ENCODE results near the gene HPCAL1.

The HPCAL1 gene

GRCh38 chr2:10343191-10343590, 40.5 kb downstream of the HPCAL1 start:
- Histone ChIP-seq H3K4me1 (ENCODE audit: control insufficient read depth in 1 of 2, insufficient read depth in 2 of 2, low read length in 2 of 2) (peaks cover 18 to 19% of the 10 kb centered on the region in 2 donors), H3K27me3 (ENCODE audit: control insufficient read depth in 1 of 2, insufficient read depth in 2 of 2, low read length in 2 of 2) (no peaks in the 10 kb centered on the region), H3K36me3 (ENCODE audit: control insufficient read depth in 1 of 2, insufficient read depth in 2 of 2, low read length in 2 of 2) (no peaks in the 10 kb centered on the region), H3K9me3 (ENCODE audit: control insufficient read depth in 1 of 2, low read length in 2 of 2) (no peaks in the 10 kb centered on the region), H3K9ac (ENCODE audit: low read depth in 1 of 2, low read length in 2 of 2) (no peak overlapping the region), H3K27ac (ENCODE audit: low read depth, low read length) (no peak overlapping the region), H3K4me3 (ENCODE audit: low read depth in 1 of 2, low read length in 2 of 2) (no peak overlapping the region)

DNA sequence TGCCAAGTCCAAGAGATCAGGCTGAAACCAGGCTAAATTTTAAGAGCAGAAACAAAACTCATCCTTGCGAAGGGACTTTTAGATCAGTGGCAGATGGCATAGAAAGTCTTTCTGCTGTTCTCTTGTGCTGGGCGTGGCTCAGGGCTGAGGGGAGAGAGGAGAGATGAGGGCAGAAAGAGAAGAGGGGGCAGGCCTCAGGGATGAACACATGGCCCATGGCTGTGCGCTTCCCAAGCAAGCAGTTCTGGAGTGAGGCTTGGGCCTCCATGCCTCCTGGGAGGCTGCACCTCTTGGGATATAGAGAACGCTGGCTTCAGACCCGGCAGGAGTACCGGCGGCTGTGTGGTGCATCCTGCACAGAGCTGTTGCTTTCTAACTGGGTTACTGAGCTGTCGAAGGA, 41.0 kb downstream of the HPCAL1 start:
- Histone ChIP-seq H3K36me3 (ENCODE audit: control insufficient read depth in 1 of 2, insufficient read depth in 2 of 2, low read length in 2 of 2) (peaks cover 0 to 1% of the 10 kb centered on the region in 2 donors), H3K4me3 (ENCODE audit: low read depth in 1 of 2, low read length in 2 of 2) (no peak overlapping the region), H3K9ac (ENCODE audit: low read depth in 1 of 2, low read length in 2 of 2) (no peak overlapping the region), H3K9me3 (ENCODE audit: control insufficient read depth in 1 of 2, low read length in 2 of 2) (no peaks in the 10 kb centered on the region), H3K27ac (ENCODE audit: low read depth, low read length) (no peak overlapping the region), H3K27me3 (ENCODE audit: control insufficient read depth in 1 of 2, insufficient read depth in 2 of 2, low read length in 2 of 2) (no peaks in the 10 kb centered on the region), H3K4me1 (ENCODE audit: control insufficient read depth in 1 of 2, insufficient read depth in 2 of 2, low read length in 2 of 2) (peaks cover 18 to 19% of the 10 kb centered on the region in 2 donors)

GRCh38 chr2:10344105-10345066, 41.7 kb downstream of the HPCAL1 start:
- H3K27ac ChIP-seq (ENCODE audit: low read depth, low read length), result no peak overlapping the region
- no peak overlapping the region for H3K9ac ChIP-seq (ENCODE audit: low read depth in 1 of 2, low read length in 2 of 2)
- no peaks in the 10 kb centered on the region for H3K9me3 ChIP-seq (ENCODE audit: control insufficient read depth in 1 of 2, low read length in 2 of 2)
- no peaks in the 10 kb centered on the region for H3K27me3 ChIP-seq (ENCODE audit: control insufficient read depth in 1 of 2, insufficient read depth in 2 of 2, low read length in 2 of 2)
- peaks cover 0 to 4% of the 10 kb centered on the region in 2 donors for H3K36me3 ChIP-seq (ENCODE audit: control insufficient read depth in 1 of 2, insufficient read depth in 2 of 2, low read length in 2 of 2)
- H3K4me1 ChIP-seq (ENCODE audit: control insufficient read depth in 1 of 2, insufficient read depth in 2 of 2, low read length in 2 of 2), result peaks cover 18 to 19% of the 10 kb centered on the region in 2 donors
- H3K4me3 ChIP-seq (ENCODE audit: low read depth in 1 of 2, low read length in 2 of 2), result no peak overlapping the region

DNA sequence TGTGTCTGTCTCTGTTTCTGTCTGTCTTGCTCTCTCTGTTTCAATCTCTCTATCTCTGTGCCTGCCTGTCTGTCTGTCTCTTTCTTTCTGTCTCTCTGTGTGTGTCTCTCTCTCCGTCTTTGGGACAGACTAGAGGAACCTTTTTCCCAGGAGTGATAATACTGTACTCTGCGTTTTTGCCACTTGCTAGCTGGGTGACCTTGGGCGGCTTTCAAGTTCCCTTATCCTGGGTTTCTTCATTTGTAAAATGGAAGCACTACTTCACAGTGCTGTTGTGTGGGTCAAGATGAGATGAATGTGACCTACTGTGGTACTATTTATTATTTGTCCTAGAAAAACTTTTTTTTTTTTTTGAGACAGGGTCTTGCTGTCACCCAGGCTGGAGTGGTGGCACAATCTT, 42.4 kb downstream of the HPCAL1 start:
- peaks cover 18 to 19% of the 10 kb centered on the region in 2 donors for H3K4me1 ChIP-seq (ENCODE audit: control insufficient read depth in 1 of 2, insufficient read depth in 2 of 2, low read length in 2 of 2)
- H3K9me3 ChIP-seq (ENCODE audit: control insufficient read depth in 1 of 2, low read length in 2 of 2), result no peaks in the 10 kb centered on the region
- H3K36me3 ChIP-seq (ENCODE audit: control insufficient read depth in 1 of 2, insufficient read depth in 2 of 2, low read length in 2 of 2), result peaks cover 0 to 4% of the 10 kb centered on the region in 2 donors
- no peak overlapping the region for H3K9ac ChIP-seq (ENCODE audit: low read depth in 1 of 2, low read length in 2 of 2)
- H3K27ac ChIP-seq (ENCODE audit: low read depth, low read length), result no peak overlapping the region
- H3K4me3 ChIP-seq (ENCODE audit: low read depth in 1 of 2, low read length in 2 of 2), result no peak overlapping the region
- H3K27me3 ChIP-seq (ENCODE audit: control insufficient read depth in 1 of 2, insufficient read depth in 2 of 2, low read length in 2 of 2), result no peaks in the 10 kb centered on the region

DNA sequence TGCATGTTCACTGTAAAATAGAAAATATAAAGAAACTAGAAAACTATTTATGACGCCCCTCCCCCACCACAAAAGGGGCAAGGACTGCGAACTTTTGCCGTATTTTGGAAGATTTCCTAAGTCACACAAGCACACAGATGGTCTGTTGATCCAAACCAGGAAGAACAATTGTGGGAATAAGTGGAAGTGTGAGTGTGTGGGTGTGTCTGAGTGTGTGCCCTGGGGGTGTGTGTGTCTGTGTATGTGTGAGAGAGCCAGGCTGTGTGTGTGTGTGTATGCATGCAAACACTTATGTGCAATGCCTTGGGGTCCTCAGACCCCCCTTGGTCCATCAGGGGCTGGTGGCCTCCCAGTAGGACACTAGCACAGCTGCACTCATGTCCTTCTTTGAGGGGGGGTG, 43.1 kb downstream of the HPCAL1 start:
- no peaks in the 10 kb centered on the region for H3K9me3 ChIP-seq (ENCODE audit: control insufficient read depth in 1 of 2, low read length in 2 of 2)
- H3K36me3 ChIP-seq (ENCODE audit: control insufficient read depth in 1 of 2, insufficient read depth in 2 of 2, low read length in 2 of 2), result peaks cover 0 to 4% of the 10 kb centered on the region in 2 donors
- H3K4me1 ChIP-seq (ENCODE audit: control insufficient read depth in 1 of 2, insufficient read depth in 2 of 2, low read length in 2 of 2), result peaks cover 18 to 19% of the 10 kb centered on the region in 2 donors
- no peak overlapping the region for H3K4me3 ChIP-seq (ENCODE audit: low read depth in 1 of 2, low read length in 2 of 2)
- H3K27ac ChIP-seq (ENCODE audit: low read depth, low read length), result no peak overlapping the region
- H3K27me3 ChIP-seq (ENCODE audit: control insufficient read depth in 1 of 2, insufficient read depth in 2 of 2, low read length in 2 of 2), result no peaks in the 10 kb centered on the region
- no peak overlapping the region for H3K9ac ChIP-seq (ENCODE audit: low read depth in 1 of 2, low read length in 2 of 2)

GRCh38 chr2:10346929-10347561, 44.3 kb downstream of the HPCAL1 start:
- Histone ChIP-seq H3K4me3 (ENCODE audit: low read depth in 1 of 2, low read length in 2 of 2) (no peak overlapping the region), H3K27ac (ENCODE audit: low read depth, low read length) (no peak overlapping the region), H3K4me1 (ENCODE audit: control insufficient read depth in 1 of 2, insufficient read depth in 2 of 2, low read length in 2 of 2) (peaks cover 18 to 19% of the 10 kb centered on the region in 2 donors), H3K9ac (ENCODE audit: low read depth in 1 of 2, low read length in 2 of 2) (no peak overlapping the region), H3K36me3 (ENCODE audit: control insufficient read depth in 1 of 2, insufficient read depth in 2 of 2, low read length in 2 of 2) (peaks cover 0 to 4% of the 10 kb centered on the region in 2 donors), H3K9me3 (ENCODE audit: control insufficient read depth in 1 of 2, low read length in 2 of 2) (no peaks in the 10 kb centered on the region), H3K27me3 (ENCODE audit: control insufficient read depth in 1 of 2, insufficient read depth in 2 of 2, low read length in 2 of 2) (no peaks in the 10 kb centered on the region)

GRCh38 chr2:10347562-10347948, 44.9 kb downstream of the HPCAL1 start:
- Histone ChIP-seq H3K27ac (ENCODE audit: low read depth, low read length) (no peak overlapping the region), H3K9ac (ENCODE audit: low read depth in 1 of 2, low read length in 2 of 2) (no peak overlapping the region), H3K9me3 (ENCODE audit: control insufficient read depth in 1 of 2, low read length in 2 of 2) (no peaks in the 10 kb centered on the region), H3K36me3 (ENCODE audit: control insufficient read depth in 1 of 2, insufficient read depth in 2 of 2, low read length in 2 of 2) (peaks cover 0 to 4% of the 10 kb centered on the region in 2 donors), H3K4me1 (ENCODE audit: control insufficient read depth in 1 of 2, insufficient read depth in 2 of 2, low read length in 2 of 2) (peaks cover 18 to 19% of the 10 kb centered on the region in 2 donors), H3K4me3 (ENCODE audit: low read depth in 1 of 2, low read length in 2 of 2) (no peak overlapping the region), H3K27me3 (ENCODE audit: control insufficient read depth in 1 of 2, insufficient read depth in 2 of 2, low read length in 2 of 2) (no peaks in the 10 kb centered on the region)

DNA sequence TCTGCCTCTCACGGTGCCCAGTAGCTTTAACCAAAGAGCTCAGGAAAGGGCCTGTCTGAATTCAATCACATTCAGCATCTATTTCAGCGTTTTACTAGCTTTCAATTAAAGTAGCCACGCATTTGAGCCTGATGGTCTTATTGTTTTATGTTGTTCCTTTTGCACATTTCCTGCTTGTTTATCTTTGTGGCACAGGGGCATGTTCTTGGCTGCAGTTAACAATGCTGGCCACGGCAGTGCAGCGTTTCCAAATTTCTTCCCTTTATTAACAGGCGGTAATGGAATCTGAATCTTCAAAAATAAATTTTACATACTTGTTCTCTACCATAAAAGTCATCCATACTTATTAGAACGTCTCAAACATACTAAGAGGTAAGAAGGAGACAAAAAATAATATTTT, 46.2 kb downstream of the HPCAL1 start:
- no peak overlapping the region for H3K27ac ChIP-seq (ENCODE audit: low read depth, low read length)
- no peak overlapping the region for H3K9ac ChIP-seq (ENCODE audit: low read depth in 1 of 2, low read length in 2 of 2)
- no peaks in the 10 kb centered on the region for H3K9me3 ChIP-seq (ENCODE audit: control insufficient read depth in 1 of 2, low read length in 2 of 2)
- peaks cover 18 to 19% of the 10 kb centered on the region in 2 donors for H3K4me1 ChIP-seq (ENCODE audit: control insufficient read depth in 1 of 2, insufficient read depth in 2 of 2, low read length in 2 of 2)
- H3K36me3 ChIP-seq (ENCODE audit: control insufficient read depth in 1 of 2, insufficient read depth in 2 of 2, low read length in 2 of 2), result peaks cover 0 to 4% of the 10 kb centered on the region in 2 donors
- H3K27me3 ChIP-seq (ENCODE audit: control insufficient read depth in 1 of 2, insufficient read depth in 2 of 2, low read length in 2 of 2), result no peaks in the 10 kb centered on the region
- no peak overlapping the region for H3K4me3 ChIP-seq (ENCODE audit: low read depth in 1 of 2, low read length in 2 of 2)

DNA sequence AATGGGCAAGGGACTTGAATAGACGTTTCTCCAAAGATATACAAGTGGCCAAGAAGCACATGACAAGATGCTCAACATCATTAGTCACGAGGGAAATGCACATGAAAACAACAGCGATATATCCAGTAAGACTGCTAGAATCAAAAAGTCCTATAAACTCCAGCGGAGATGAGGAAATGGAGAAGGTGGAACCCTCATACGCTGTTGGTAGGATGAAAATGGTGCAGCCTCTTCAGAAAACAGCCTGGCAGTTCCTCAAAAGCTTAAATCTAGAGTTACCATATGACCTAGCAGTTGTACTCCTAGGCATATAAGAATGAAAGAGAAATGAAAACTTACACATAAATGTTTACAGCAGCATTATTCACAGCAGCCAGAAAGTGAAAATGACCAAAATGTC, 48.1 kb downstream of the HPCAL1 start:
- H3K9me3 ChIP-seq (ENCODE audit: control insufficient read depth in 1 of 2, low read length in 2 of 2), result no peaks in the 10 kb centered on the region
- H3K36me3 ChIP-seq (ENCODE audit: control insufficient read depth in 1 of 2, insufficient read depth in 2 of 2, low read length in 2 of 2), result peaks cover 0 to 8% of the 10 kb centered on the region in 2 donors
- peaks cover 10 to 17% of the 10 kb centered on the region in 2 donors for H3K4me1 ChIP-seq (ENCODE audit: control insufficient read depth in 1 of 2, insufficient read depth in 2 of 2, low read length in 2 of 2)
- H3K27ac ChIP-seq (ENCODE audit: low read depth, low read length), result no peak overlapping the region
- H3K27me3 ChIP-seq (ENCODE audit: control insufficient read depth in 1 of 2, insufficient read depth in 2 of 2, low read length in 2 of 2), result no peaks in the 10 kb centered on the region
- no peak overlapping the region for H3K9ac ChIP-seq (ENCODE audit: low read depth in 1 of 2, low read length in 2 of 2)
- no peak overlapping the region for H3K4me3 ChIP-seq (ENCODE audit: low read depth in 1 of 2, low read length in 2 of 2)

DNA sequence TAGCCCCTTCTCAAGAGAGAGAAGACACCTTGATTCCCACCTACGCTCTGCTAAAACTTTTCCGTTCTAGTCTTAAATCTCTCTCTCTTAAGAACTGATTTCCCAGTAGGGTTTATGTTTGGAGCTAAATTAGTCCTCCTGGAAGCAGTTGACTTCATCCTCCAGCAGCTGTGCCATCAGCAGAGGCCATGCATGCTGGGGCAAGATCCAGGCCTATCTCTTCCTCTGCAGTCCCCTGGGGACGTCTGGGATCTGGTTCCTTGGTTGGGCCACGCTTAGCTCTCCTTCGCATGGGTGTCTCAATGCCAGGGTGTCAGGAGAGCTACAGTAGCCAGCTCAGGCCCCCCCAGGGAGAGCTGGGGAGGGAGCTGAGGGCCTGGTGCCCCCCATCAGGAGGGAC, 49.7 kb downstream of the HPCAL1 start:
- H3K9ac ChIP-seq (ENCODE audit: low read depth in 1 of 2, low read length in 2 of 2), result no peak overlapping the region
- no peaks in the 10 kb centered on the region for H3K27me3 ChIP-seq (ENCODE audit: control insufficient read depth in 1 of 2, insufficient read depth in 2 of 2, low read length in 2 of 2)
- H3K36me3 ChIP-seq (ENCODE audit: control insufficient read depth in 1 of 2, insufficient read depth in 2 of 2, low read length in 2 of 2), result peaks cover 0 to 8% of the 10 kb centered on the region in 2 donors
- H3K4me3 ChIP-seq (ENCODE audit: low read depth in 1 of 2, low read length in 2 of 2), result no peak overlapping the region
- no peak overlapping the region for H3K27ac ChIP-seq (ENCODE audit: low read depth, low read length)
- H3K9me3 ChIP-seq (ENCODE audit: control insufficient read depth in 1 of 2, low read length in 2 of 2), result no peaks in the 10 kb centered on the region
- H3K4me1 ChIP-seq (ENCODE audit: control insufficient read depth in 1 of 2, insufficient read depth in 2 of 2, low read length in 2 of 2), result peaks cover 5 to 6% of the 10 kb centered on the region in 2 donors
